ENCODE data around the gene LSM3. TPM values are rescaled to one million over a fixed set of nuclear protein-coding genes. Genes with fewer than 3 reads are reported as not detected.

Gene LSM3
- total RNA-seq, 1 experiment from 2014 or later: 17.4 TPM

DNA sequence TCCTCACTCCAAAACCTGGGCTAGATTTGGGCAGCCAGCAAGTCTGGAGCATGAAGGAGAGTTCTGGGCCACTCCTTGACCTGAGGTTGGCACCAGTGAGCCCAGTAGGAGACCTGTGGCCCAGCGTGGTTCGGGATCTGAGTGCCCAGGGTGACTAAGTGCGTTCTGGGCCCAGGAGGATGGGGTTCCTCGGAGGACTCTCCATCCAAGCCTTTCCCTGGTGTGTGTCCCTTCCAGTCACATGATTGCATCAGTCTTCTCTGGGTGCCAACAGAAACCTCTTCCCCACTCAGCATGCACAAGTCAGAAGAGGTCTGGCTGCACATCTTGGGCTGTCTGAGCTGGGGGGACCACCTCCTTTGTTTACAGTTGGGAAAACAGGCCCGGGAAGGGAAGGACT, 38.8 kb upstream of the LSM3 start:
- Histone ChIP-seq H4K20me1 (ENCODE audit: insufficient read depth) (peaks cover 6% of the 10 kb centered on the region; the same call in 1 of the 2 replicates), H3K4me3 (replicated peaks in 1 of 2; ENCODE audit: low read depth in 1 of 2, low read length in 2 of 2) (no peak overlapping the region), H2AFZ (ENCODE audit: low read depth, low read length, poor library complexity, severe bottlenecking) (no peak overlapping the region), H3K4me2 (ENCODE audit: low read length) (no peak overlapping the region), H3K4me1 (ENCODE audit: control insufficient read depth in 1 of 2, insufficient read depth in 2 of 2, low read length in 2 of 2) (peaks cover 23 to 35% of the 10 kb centered on the region in 2 experiments), H3K27me3 (ENCODE audit: insufficient read depth, low read length) (no peaks in the 10 kb centered on the region), H3K36me3 (ENCODE audit: control insufficient read depth in 1 of 2, insufficient read depth in 2 of 2, low read length in 2 of 2) (peaks cover 2 to 17% of the 10 kb centered on the region in 2 experiments; a peak in 1 of 4 replicates), H3K9me3 (ENCODE audit: control insufficient read depth in 1 of 2, insufficient read depth in 1 of 2, low read depth in 1 of 2, low read length in 2 of 2) (no peaks in the 10 kb centered on the region), H3K79me2 (ENCODE audit: insufficient read depth, low read length) (no peaks in the 10 kb centered on the region), H3K9me2 (ENCODE audit: insufficient read depth) (no peaks in the 10 kb centered on the region), H3K27ac (ENCODE audit: low read depth, low read length) (no peak overlapping the region), H3K9ac (ENCODE audit: low read length) (no peak overlapping the region)
- no peak for DNase-seq (ENCODE audit: low read depth, low spot score)
- POLR2A ChIA-PET: no interaction called here
- RAD21 ChIA-PET (ENCODE audit: low non-redundant PET in 1 of 2, low total read pairs in 2 of 2, uncharacterized antibody in 2 of 2, unreplicated experiment in 2 of 2): no interaction called here
- intact Hi-C loops (cut with micrococcal nuclease): no loop called here
- ATAC-seq: no peak
- CTCF ChIA-PET: interaction anchor here (0.8 kb wide), 1 partner anchor 13 kb away, joined by 3 read pairs; no protein-coding TSS in a partner anchor
- no TSS peak for BruUV-seq (replicated peaks)
- TF ChIP-seq ZFX (IDR thresholded peaks at IDR 0.05) (no peak), TCF7L2 (IDR thresholded peaks at IDR 0.05; ENCODE audit: borderline replicate concordance, extremely low read depth, insufficient read depth, insufficient read length) (no peak), SIN3A (IDR thresholded peaks at IDR 0.05; ENCODE audit: low read depth) (no peak), ZNF274 (IDR thresholded peaks at IDR 0.05; ENCODE audit: low read depth, low read length) (no peak), POLR2A (IDR thresholded peaks at IDR 0.05; ENCODE audit: borderline replicate concordance, extremely low read depth, insufficient read depth, insufficient read length) (no peak), ATF3 (IDR thresholded peaks at IDR 0.05) (no peak)

DNA sequence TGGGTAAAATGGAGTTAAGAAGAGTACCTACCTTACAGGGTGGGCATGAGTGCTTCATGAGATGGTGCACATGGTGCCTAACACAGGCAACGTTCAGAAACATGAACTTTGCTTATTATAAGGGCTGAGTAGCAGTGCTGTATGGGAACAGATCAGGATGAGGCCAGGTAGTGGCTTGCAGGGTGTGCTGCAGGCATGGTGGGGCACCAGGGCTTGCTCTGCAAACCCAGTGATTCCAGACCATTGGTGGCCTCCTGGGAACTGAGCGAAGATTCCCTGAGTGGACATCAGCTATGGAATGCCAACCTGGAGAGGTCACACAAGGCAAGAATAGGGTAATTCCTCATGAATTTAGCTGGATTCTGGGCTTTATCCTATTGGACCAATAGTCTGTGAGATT, 37.9 kb upstream of the LSM3 start:
- Histone ChIP-seq H4K20me1 (ENCODE audit: insufficient read depth) (peaks cover 6% of the 10 kb centered on the region; the same call in 1 of the 2 replicates), H2AFZ (ENCODE audit: low read depth, low read length, poor library complexity, severe bottlenecking) (no peak overlapping the region), H3K9me3 (ENCODE audit: control insufficient read depth in 1 of 2, insufficient read depth in 1 of 2, low read depth in 1 of 2, low read length in 2 of 2) (no peaks in the 10 kb centered on the region), H3K4me1 (ENCODE audit: control insufficient read depth in 1 of 2, insufficient read depth in 2 of 2, low read length in 2 of 2) (peaks cover 31 to 44% of the 10 kb centered on the region in 2 experiments), H3K27ac (ENCODE audit: low read depth, low read length) (no peak overlapping the region), H3K4me2 (ENCODE audit: low read length) (no peak overlapping the region), H3K4me3 (replicated peaks in 1 of 2; ENCODE audit: low read depth in 1 of 2, low read length in 2 of 2) (no peak overlapping the region), H3K36me3 (ENCODE audit: control insufficient read depth in 1 of 2, insufficient read depth in 2 of 2, low read length in 2 of 2) (peaks cover 0 to 13% of the 10 kb centered on the region in 2 experiments; a peak in 1 of 4 replicates), H3K79me2 (ENCODE audit: insufficient read depth, low read length) (no peaks in the 10 kb centered on the region), H3K9me2 (ENCODE audit: insufficient read depth) (no peaks in the 10 kb centered on the region), H3K9ac (ENCODE audit: low read length) (no peak overlapping the region), H3K27me3 (ENCODE audit: insufficient read depth, low read length) (no peaks in the 10 kb centered on the region)
- POLR2A ChIA-PET: no interaction called here
- intact Hi-C loops (cut with micrococcal nuclease): no loop called here
- DNase-seq (ENCODE audit: low read depth, low spot score) (no peak), ATAC-seq (no peak)
- TF ChIP-seq POLR2AphosphoS5 (IDR thresholded peaks at IDR 0.05; ENCODE audit: low read depth, low read length): no peak
- TF ChIP-seq CTCF (IDR thresholded peaks at IDR 0.05 in 2 of 3, conservative IDR thresholded peaks at IDR 0.05 in 1 of 3; ENCODE audit: borderline replicate concordance in 1 of 3, insufficient read depth in 1 of 3, low read depth in 2 of 3, low read length in 2 of 3): no peak
- no peak for TF ChIP-seq EZH2 (IDR thresholded peaks at IDR 0.05)
- no peak for TF ChIP-seq SIN3A (IDR thresholded peaks at IDR 0.05; ENCODE audit: low read depth)
- TF ChIP-seq SRF (IDR thresholded peaks at IDR 0.05; ENCODE audit: low read depth): no peak
- TF ChIP-seq ZNF274 (IDR thresholded peaks at IDR 0.05; ENCODE audit: low read depth, low read length): no peak
- BruUV-seq (replicated peaks): no TSS peak
- CTCF ChIA-PET: no interaction called here
- RAD21 ChIA-PET (ENCODE audit: low non-redundant PET in 1 of 2, low total read pairs in 2 of 2, uncharacterized antibody in 2 of 2, unreplicated experiment in 2 of 2): no interaction called here

Data from HCT116 (cell line).